ENCODE measurements around the gene SALL1. TPM values are rescaled to one million over a fixed set of nuclear protein-coding genes. Genes with fewer than 3 reads are reported as not detected.

The SALL1 gene
- polyA plus RNA-seq, 1 donor = 126 TPM

DNA sequence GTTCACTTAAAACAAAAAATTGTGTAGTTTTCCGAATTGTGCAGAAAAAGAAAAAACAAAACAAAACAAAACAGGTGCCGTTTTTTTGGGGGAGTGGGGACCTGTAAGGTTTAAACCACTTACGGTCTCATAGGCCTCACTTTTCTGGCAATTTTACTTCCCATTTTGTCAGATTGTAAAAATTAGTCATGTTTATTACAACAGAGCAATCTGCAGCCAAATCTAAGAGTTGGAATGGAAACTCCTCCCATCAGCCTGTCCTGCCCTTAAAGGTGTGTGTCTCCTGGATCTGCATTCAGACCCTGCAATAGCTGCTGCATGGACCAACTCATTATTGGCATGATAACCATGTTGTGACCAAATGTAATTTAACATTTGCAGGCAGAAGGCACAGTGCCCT lies 8.2 kb upstream of the SALL1 start:
- DNase-seq = no peak

GRCh38 chr16:51157698-51158097 lies 6.6 kb upstream of the SALL1 start:
- DNase-seq = no peak

- DNase-seq = no peak
Measured at GRCh38 chr16:51156807-51157200, 5.7 kb upstream of the SALL1 start.

GRCh38 chr16:51155820-51156806 lies 5.0 kb upstream of the SALL1 start:
- no peak for DNase-seq

GRCh38 chr16:51155199-51155607 lies 4.1 kb upstream of the SALL1 start:
- no peak for DNase-seq

GRCh38 chr16:51154271-51155171 lies 3.5 kb upstream of the SALL1 start:
- no peak for DNase-seq

- DNase-seq = no peak
Measured at GRCh38 chr16:51153577-51154031, 2.5 kb upstream of the SALL1 start.

DNA sequence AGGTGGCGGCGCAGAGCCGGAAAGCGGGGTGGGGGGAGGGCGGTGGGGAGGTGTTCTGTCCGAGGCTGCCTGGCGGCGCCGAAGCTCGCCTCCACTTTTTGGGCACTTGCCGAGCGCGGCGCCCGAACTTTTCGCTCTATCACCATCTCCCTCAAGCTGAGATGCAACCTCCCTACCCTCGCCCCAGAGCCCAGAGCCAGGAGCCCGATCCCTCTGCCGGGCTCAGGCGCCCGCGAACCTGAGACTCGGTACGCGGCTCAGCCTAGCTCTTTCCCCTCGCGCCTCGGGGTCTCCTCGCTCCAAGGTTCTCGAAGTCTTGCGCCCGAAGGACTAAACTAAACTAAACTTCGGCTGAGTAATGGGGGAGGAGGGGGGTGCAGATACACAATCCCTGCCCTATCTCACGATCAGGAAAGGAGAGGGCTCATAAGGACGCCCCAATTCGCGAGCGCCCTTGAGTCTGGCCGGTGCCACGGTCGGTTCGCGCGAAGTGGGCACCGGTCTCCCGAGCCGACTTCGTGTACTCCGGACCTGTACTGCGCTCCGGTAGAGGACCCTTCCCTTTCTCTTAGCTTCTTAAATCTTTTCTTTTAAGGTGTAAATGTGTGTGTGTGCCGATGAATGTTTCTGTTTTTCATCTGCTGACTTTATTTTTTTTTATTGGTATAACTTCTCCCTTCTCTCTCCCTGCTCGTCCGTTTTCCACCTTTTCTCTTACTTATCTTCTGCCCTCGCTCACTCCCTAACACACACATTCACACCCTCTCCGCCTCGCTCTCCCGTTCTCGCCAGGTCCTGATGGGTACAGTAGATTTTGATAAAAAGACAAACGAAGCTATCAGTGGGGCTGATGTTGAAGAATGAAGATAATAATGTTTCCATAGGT lies 1.9 kb upstream of the SALL1 start:
- no peak for DNase-seq

GRCh38 chr16:51151961-51152663 lies 1.0 kb upstream of the SALL1 start:
- peak; percentile 90 for DNase-seq

DNA sequence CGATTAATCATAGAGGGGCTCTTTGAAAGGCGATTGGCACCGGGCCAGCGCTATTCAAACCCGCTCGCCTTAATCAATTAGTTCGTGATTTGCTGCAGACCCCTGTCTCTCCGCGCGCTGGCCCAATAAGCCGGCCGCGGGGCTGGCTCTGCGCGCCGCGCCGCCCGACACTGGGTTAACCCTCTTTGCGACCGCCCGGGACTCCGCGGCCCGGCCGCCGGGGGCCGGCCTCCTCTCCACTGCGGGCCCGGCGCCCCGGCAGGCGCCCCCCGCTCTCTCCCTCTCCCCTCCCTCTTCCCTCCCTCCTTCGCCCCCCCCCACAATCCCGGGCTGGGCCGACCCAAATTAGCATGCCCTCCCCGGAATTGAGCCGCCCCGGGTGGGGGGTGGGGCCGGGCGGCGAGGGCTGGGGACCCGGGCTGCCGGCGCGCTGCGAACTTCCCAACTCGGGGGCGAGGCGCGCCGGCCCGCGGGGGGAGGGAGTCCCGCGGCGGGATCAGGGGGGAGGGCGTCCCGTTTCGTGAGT lies 428 bp upstream of the SALL1 start:
- DNase-seq = peak; percentile 93

- DNase-seq = no peak
Measured at GRCh38 chr16:51150165-51150887, 744 bp downstream of the SALL1 start.

GRCh38 chr16:51149721-51150164 lies 1.3 kb downstream of the SALL1 start:
- no peak for DNase-seq

DNA sequence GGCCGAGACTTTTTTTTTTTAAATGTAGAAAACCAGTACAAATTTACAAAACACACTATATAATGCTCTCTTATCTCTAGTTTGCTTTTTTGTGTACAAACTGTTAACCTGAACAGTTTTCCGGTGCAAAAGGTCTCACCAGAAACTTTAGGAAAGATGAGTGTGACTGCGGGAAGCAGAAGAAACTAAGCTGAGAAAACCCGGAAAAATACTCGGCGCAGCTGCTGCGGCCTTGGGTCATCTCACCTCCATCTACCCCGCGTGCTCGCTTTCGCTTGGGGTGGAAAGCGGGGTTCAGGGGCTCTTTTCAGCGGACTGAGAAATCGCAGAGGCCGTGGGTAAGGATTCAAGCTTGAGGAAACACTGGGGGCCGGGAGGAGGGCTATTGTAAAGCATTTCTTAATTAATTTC lies 1.8 kb downstream of the SALL1 start:
- no peak for DNase-seq

GRCh38 chr16:51148678-51149228 lies 2.3 kb downstream of the SALL1 start:
- DNase-seq = no peak

- DNase-seq = no peak
Measured at GRCh38 chr16:51147776-51148677, 3.0 kb downstream of the SALL1 start.

- no peak for DNase-seq
Measured at GRCh38 chr16:51146256-51146924, 4.7 kb downstream of the SALL1 start.

- DNase-seq = no peak
Measured at GRCh38 chr16:51144203-51144602, 6.9 kb downstream of the SALL1 start.

Data from left kidney (tissue), 2 donors.